ENCODE measurements around the gene EHBP1.

The EHBP1 gene

DNA sequence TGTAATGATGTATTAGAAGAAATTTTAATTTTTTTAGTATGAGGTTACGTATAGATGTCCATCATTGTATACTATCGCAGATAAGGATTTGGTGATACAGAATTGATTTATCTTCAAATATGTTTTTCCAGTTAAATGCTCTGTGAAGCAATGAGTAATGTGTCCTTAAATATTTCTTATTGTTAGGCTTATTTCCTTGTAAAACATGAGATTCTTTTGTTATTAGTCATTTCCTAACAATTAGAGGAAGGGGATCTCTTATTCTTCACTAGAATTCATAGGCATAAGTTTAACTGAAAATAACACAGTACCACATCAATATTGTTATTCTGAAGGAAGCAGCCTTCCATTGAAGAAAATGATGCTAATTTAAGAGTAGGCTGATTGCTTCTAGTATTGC is 329.7 kb downstream of the EHBP1 start:
- no peak for DNase-seq

DNA sequence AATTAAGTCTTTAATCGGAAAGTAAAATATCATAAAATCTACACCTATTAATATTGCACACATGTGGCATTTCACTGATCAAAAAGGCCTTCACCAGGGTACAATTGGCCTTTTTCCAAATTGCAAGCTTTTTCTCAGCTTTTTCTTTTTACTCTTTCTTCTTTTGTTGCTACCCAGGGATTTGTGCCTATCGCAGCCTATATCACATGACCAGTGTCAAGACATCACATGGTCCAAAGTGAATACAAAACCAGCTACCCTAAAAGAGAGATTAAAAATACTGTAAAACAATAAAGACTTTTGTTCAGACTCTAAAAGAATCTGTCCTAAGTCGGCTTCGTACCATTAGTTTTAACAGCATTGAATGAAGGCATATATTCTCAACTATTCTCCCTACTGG is 330.1 kb downstream of the EHBP1 start:
- DNase-seq: no peak

DNA sequence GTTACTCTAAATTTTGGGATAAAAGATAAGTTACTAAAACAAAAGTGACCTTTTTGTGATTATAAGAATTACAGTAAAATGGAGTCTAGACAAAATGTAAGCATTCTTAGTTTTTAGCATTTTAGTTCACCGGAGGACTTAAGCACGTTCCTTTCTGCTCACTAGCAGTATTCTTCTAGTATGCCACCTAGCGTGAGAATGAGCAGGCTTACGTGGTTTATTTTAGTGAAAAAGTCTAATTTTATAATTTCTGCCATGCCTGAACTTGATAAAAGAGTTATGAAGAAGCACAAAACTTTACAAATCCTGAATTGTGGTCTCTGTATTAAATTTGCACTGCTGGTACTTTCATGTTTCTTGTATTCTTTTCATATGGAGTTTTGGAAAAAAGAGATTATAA is 332.5 kb downstream of the EHBP1 start:
- no peak for DNase-seq

DNA sequence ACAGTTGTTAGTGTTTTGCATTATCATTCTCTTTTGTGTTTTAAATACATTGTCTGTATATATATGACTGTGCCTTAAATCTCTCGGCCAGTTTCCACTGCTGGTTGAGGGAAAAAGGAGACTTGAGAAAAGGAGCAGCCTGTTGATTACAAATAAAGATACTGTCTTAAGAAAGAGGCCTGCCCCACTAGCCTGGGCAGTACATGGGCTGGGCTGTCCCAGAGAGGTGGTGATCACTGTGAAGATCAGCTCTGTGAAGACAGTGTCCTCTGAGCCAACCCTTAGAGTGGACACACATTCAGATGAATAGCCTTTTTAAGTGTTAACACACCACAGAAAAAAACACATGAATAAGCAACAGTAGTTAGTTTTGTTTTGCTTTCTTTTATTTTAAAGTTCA is 335.1 kb downstream of the EHBP1 start:
- DNase-seq: no peak

DNA sequence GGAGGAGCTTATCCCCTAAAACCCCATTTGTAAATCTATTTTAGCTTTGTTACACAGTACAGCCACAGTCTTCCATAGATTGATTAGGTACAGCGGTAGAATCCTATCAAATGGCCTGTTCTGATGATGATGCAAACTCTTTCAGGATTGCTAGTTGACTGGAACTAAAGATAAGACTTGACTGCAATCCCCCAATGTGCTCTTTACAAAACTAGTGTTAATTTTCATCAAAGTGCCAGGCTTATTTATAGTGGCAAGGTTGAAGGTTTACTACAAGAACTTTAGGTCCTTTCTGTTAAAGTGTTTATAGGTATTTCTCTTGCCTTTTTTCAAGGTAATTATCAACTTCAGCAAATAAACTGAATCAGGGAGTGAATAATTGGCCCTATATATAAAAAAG is 336.1 kb downstream of the EHBP1 start:
- DNase-seq: no peak

DNA sequence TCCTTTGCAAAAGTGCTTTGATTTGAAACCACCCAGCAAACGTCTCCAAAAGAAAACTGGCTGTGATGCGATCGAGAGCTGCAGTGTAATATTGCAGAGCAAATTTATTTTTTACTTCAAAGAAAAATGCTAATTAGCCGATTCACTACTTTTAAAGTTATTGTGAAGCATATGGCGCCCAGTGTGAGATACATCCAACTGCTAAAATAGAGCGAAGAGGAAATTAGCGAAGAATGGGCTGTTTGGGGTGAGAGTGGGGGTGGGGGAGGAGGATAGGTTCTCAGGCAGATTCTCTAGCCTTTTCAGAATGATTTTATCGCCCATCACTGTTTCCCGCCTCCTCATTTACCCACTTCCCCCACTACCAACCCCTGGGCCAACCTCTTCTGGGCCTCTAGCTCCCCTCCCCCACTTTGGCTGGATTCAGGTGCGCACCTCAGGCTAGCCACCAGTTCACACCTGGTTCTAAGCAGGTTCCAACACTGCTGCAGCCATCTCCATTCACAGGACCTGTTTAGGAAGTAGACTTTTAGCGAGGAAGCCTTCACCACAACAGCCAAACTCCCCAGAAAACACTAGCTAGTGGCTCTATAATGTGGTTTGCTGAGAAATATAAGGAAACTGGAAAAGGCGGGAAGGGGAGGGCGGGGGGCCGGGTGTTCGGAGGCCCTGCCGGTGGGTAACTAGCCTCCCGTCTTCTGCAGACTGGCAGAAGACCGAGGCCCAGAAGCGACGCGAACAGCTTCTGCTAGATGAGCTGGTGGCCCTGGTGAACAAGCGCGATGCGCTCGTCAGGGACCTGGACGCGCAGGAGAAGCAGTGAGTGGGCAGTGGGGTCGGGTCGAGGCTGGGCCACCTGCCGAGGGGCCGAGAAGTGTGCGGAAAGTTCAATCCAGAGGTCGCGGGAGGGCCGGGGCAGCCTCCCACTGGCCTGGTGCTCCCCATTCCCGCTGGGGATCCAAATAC is 339.1 kb downstream of the EHBP1 start:
- DNase-seq: no peak

DNA sequence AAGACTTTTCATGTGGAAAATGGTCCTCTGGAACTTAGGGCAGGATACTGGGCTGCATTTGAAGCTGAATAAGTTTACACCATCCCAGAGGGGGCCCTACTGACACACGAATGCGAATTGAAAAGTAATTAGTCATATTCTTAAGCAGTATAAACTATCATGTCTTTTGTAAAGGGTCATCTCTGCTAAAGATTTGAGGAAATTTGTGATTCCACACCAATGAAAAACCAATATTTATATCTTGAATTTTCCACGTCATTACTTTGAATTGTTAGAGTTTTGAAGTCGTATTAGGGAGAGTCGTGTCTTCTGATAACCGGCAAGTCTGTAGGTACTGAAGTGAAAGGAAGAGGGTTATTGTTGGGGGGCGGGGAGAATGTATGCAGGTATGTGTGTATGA is 341.0 kb downstream of the EHBP1 start:
- DNase-seq: no peak

DNA sequence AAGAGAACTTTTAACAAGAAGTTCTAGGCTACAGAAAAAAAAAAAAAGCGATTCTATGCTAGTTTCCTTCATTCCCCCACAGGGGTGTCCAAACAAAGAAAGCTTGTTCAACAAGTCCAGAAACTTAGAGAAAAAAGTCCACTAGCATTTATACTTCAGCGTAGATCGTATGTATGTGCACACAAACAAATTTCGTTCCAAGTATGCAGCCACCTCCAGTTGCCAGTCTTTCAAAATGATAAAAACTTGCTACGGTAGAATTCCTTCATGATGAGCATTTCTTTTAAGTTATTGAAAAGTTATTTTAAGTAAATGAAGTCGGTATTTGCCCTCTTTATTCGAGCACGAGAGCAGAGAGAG is 341.4 kb downstream of the EHBP1 start:
- DNase-seq: no peak

DNA sequence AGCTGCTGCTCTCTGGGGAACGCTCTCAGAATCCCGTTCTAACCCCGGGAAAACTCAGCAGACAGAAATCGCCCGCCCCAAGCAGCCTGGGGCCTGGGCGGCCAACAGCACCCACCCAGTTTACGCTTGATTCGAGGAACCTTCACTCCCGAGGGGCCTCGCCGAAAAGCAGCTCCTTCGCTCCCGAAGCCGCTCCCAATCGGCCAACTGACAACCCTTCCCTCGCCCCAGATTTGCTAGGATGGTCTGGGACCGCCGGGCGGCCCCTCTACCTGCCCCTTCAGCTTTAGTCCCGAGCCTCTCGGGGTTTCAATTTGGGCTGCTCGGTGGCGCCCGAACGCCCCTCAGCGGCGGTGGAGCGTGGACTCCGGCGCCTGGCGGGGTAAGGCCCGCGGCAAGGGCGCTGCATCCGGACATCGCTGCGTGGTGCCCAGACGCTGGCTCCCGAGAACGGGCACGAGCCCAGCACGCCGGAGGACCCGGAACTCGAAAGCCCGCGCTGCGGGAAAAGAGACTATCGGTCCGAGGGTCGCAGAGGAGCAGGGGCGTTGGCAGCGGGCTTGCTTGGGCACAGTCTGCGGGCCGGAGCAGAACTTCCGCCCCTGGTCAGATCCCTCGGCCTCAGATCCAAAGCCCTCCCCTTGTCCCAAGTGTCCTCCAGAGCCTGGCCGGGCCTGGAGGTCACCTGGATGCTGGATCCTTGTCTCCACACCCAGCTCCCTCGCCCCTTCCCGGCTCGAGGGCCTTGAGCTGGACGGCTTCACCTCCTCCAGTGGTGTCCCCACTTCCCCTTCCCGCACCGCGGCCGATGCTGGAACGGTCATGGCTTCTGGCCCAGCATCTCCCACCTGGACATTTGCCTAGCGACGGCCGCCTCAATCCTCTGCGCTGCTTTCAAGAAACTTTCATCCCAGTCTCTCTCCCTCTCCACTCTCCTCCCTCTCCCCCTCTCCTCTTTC is 342.1 kb downstream of the EHBP1 start:
- DNase-seq: peak; percentile 5 to 61

DNA sequence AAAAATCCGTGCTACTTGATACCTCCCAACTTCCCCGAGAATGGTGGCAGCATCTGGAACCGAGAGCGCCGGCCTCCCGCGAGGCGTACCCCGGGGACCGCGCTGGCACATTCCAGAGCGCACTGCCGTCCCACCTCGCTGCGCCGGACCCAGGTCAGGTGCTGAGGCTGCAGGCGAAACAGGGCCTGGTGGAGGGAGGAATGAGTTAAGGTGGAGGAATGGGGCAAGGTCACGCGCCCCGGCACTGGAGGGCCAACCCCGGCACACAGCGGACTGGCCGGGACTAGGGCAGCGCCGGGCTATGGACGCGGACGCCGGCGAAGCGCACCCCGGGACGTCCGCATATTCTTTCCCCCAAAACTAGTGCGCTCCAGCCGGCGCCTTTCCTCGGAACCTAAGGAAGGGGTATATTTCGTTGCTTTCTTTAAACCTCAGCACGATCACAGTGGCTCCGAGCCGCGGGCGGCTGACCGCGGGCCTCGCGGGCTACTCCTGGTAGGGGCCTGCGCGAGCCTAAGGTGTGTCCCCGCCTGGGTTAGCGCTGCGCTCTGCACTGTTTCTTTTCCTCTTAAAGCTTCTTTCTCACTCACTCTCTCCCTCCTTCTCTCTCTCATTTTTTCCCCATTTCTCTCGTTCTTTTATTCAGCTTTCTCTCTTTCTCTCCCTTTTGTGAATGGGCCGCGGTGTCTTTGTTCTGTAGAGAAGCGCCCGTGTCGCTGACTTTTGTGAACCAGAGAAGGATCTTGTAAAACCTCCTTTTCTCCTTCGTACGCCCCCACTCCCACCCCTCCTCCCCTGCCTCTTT is 343.1 kb downstream of the EHBP1 start:
- DNase-seq: peak in 1 of 2 experiments; percentile 42

DNA sequence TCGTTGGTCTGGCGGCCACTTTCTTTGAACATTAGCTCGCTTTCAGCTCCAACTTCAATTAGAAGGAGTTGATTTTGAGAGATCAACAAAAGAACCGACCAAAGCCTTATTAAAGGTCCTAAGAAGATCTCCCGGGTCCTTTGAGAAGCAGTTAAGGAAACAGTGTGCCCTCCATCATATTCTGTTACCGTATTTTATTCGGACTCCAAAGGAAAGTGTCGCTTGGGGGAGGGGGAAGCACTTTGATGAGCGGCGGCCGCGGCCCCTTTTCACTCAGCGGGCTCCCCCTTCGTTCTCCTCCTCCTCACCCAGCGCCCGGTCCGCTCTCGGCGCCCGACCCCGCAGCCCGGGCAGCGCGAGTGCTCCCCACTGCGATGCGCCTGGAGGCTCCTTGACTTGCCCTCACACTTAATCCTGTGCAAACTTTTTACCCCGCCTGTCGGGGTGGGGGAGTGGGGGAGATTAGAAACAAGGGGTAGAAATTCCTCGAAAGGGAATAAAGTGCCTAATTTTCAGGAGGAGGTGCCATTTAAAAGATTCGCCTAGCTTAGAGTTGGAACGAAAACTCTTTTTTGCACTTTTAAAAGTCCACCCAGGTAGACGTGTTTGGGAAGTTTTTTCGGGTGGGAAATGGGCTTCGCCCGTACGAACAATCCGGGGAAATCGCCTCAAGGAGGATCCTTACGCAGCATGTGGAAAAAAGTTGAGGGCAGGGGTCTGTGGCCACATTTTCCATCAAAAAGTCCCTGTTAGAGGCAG is 343.9 kb downstream of the EHBP1 start:
- peak in 1 of 2 experiments; percentile 39 for DNase-seq

DNA sequence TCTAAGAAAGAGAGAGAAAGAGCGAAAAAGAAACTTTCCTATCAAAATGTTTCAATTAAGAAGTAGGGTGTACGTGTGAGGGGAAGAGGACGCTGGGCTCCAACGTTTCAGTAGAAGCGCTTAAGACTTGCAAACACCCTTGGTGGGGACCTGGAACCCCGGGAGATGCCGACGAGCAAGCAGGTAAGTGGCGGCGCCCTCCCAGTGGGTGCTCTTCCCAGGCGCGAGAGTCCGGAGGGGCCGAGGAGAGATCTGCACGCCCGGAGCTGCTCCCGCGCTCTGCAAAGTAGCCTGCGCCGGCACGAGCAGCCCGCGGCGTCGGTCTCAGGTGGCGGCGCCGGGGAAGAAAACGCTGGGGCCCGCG is 344.4 kb downstream of the EHBP1 start:
- peak in 1 of 2 experiments; percentile 96 for DNase-seq

DNA sequence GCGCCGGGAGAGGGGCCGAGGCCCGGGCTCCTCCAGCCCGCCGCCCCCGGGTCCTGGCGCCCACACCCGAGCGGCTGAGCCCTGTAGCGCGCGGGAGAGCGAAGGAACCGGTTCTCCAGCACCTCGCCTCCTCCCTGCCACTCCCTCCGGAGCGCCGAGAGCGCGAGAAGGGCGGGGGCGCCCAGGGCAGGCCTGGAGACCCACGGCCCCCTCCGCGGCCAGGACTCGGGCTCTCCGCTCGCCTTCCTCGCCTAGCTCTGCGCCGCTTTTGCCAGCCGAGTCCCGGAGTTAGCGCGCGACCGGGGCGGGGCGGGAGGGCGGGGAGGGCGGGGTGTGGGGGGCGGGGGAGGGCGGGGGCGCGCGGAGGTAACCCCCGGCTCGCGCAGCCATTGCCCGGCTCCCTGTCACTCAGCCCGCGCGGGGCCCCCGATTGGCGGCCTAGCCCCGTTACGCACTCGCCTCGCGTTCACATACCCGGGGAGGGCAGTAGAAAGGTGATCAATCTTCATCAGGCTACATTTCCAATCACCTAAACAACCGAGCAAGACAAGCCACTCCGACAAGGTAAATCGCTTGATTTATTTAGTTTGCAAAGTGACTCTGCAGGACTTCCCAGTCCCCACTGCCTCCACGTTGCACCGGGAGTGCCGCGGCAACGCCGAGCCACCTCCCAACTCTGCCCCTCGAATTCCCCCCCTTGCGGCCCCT is 345.0 kb downstream of the EHBP1 start, which contains the start of gene OTX1:
Gene OTX1 (plus strand): TSS at position 497 of the 708 bp plus-strand sequence. CDS start 2,161 bp downstream, outside the sequence.
- peak; percentile 85 to 98 for DNase-seq

DNA sequence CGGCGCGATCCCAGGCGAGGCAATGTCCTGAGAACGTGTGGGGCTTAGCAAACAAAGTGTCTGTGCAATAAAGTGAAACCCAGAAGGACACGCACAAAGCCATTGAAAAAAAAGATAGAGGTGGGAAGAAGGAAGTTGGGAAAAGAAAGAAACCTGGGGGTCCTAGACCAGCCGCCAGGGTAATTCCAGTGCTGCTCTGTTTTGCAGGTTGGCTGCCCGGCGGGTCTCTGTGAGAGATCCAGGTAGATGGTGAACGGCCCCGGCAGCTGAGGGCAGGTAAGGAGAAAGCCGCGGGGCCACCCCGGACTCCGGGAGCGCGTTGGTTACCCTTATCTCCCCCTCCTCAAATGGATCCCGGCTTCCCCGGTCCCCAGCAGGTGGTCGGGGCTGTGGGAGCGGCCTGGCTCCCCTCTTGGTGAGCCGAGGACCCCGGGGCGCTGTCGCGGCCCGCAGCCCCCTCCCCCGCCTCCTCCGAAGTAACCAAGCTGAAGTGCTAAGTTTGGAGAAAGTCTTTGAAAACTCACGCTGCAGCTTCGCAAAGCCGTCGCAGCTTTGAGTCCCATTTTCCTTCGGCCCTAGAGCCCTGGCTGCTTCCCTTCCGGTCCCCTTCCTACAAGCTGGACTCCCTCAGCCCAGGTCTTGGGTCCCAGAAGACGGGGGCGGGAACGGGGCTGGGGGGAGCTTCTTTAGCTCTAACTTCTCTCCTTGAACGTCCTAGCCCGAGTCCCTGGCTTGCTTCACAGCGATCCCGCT is 345.7 kb downstream of the EHBP1 start:
- DNase-seq: peak in 1 of 2 experiments; percentile 69

DNA sequence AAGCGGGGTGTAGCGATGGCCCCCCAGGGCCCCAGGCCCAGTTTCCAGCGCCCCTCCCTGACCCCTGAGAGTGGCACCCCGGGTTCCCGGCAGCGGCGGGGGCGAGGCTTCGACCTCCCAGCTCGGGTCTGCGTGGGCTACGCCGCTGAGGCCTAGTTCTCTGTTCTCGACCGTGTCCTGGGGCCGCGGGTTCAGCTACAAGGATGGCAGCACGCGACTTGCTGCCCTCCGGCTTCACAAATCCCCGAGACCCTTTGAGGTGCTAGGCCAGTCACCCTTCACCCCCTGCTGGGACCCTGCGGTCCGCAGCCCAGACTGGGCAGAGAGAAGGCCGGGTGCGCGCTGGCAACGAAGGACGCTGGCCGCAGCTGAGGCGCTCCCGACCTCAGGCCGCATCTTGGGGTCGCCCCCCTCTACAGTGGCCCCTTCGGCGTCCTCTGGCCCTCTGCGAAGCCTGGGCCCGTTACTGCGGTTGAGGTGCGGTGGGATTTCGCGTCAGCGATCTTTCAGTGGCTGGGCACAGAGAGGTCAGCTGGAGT is 346.4 kb downstream of the EHBP1 start:
- no peak for DNase-seq

DNA sequence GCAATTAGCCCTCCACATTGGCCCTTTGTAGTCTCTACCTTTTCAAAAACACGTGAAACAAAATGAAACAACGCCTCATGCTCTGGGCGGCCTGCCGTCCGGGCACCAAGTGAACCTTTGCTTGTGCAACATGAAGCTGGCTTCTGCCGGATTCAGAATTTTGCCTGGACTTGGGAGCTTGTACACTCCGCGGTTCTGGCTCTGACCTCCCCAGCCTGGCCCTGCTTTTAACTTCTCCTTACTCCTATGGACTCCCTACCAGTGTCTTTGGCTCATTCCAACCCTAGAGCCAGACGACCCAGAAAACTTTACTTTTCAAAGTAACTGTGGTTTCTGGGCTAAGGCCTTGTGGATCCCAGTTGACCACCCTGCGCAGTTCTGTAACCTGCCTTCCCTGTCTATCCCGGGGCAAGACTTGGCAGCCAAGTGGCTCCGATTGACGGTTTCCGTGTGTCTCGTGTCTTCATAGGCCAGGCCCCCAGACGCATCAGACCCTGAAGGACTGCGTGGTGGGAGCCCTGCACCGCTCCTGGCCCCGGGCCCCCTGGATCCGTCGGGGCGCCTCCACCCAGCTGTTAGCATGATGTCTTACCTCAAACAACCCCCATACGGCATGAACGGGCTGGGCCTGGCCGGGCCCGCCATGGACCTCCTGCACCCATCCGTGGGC is 347.0 kb downstream of the EHBP1 start:
- DNase-seq: no peak

DNA sequence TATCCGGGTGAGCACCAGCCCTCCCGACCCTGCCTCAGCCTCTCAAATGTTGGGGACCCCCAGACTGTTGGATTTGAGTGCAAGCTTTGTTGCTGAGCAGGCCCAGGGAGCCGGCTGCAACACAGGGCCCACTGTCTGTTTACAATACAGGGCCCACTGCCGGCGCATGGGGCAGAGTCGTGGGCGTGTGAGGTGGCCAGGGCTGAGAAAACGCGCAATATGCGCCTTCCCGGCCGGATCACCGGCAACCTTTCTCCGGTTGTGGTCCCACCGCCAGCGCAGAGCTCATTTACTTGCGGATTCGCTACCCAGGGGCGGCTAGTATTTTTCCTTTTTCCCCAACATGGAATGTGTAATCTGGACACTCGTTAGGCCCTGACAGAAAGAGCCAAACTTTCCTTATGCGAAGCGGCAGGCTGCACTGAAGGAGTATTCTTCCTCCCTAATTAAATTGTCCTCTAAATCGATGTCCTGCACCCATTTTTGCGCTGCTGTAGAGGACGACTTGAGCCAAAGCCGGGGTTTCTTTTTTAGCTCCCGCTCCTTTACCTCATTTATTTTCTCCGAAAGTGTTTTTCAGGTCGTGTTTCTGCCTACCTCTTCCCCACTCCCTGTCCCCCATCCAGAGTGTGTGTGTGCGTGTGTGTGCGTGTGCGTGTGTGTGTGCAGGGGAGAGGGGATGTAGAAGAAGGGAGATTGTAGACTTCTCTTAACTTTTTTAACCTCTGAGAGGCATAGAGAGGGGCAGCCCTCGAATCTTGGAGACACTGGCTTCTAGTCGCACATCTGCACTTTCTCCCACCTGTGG is 347.8 kb downstream of the EHBP1 start:
- DNase-seq: no peak

DNA sequence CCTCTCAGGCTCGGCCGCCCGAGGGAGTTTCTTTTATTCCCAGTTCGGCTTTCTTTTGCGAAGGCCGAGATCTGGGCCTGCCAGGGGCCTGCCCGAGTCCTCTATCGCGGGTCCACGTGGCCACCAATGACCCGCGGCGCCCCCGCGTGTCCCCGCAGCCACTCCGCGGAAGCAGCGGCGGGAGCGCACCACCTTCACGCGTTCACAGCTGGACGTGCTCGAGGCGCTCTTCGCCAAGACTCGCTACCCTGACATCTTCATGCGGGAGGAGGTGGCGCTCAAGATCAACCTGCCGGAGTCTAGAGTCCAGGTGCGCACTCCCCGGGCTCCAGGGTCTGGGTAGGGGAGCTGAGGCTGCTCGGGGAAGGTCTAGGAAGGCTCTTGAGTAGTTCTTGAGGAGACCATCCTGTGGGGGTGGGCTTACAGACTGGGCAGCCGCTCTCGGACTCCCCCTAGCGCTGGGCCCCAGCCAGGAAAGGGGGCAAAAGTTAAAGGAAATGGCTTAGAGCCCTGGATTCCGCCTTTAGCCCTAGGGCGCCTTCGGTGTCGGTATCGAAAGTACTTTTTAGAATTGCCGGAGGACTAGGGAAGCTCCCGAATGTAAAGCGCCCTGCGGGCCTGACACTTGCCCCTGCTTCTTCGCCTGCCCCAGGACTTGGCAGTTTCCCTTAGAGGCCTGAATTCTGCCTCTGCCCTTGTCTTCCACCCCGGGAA is 348.5 kb downstream of the EHBP1 start:
- no peak for DNase-seq
